ENCODE data around the gene CHRDL2.
"Not testable (repeated sequence)": the region's sequence is repeated elsewhere in the genome, so short reads cannot be mapped to it uniquely, and the experiment has no call there.

CHRDL2 gene

DNA sequence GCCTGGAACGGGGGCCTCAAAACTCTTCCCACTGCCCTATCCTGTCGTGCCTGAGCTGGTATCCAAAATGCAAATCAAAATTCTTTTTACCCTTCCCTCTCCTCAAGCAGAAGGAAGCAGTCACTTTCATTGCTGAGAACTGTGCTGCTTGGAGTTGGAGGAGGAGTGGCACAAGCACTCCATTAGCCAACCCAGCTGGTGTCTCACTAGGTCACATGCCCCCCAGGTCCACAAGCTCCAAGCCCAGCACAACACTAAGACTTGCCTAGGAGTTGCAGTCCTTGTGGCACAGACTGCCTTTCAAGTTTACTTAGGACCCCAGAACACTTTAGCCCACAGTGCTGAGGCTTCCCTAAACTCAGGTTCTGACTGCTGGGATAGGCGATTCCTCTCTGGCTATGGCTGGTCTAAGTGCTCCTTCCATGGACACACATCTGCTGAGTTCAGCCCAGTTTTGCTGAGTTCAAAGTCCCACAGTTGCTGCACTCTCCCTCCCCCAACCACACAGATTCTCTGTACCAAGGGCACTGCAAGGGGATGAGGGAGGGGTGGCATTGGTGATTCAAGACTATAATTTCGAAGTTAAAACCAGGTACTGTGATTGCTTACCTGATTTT, 68.6 kb downstream of the CHRDL2 start:
- POLR2A ChIA-PET, result no interaction called here

DNA sequence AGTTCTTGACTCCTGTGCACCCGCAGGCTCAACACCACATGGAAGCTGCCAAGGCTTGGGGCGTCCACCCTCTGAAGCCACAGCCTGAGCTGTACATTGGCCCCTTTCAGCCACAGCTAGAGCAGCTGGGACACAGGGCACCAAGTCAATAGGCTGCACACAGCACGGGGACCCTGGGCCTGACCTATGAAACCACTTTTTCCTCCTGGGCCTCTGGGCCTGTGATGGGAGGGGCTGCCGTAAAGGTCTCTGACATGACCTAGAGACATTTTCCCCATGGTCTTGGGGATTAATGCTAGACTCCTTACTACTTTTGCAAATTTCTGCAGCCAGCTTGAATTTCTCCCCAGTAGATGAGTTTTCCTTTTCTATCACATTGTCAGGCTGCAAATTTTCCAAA, 72.1 kb downstream of the CHRDL2 start:
- CTCF ChIA-PET; POLR2A ChIA-PET; DNase-seq (ENCODE audit: extremely low spot score): not testable (repeated sequence)

More for the DNA sequence above, 68.6 kb downstream of the CHRDL2 start:
- DNase-seq (ENCODE audit: extremely low spot score), result no peak
- CTCF ChIA-PET, result no interaction called here
- TF ChIP-seq L3MBTL2 (conservative IDR thresholded peaks at IDR 0.05) (no peak), FOXK2 (IDR thresholded peaks at IDR 0.05) (no peak), FOXA1 (IDR thresholded peaks at IDR 0.05) (no peak), NFRKB (IDR thresholded peaks at IDR 0.05) (no peak), FOXM1 (IDR thresholded peaks at IDR 0.05; ENCODE audit: borderline replicate concordance) (no peak), ELF4 (IDR thresholded peaks at IDR 0.05) (no peak), ZNF384 (IDR thresholded peaks at IDR 0.05) (no peak), CTBP1 (IDR thresholded peaks at IDR 0.05; ENCODE audit: borderline replicate concordance) (no peak), SP1 (IDR thresholded peaks at IDR 0.05) (no peak), SUZ12 (IDR thresholded peaks at IDR 0.05) (no peak), ARNT (IDR thresholded peaks at IDR 0.05) (no peak), TARDBP (IDR thresholded peaks at IDR 0.05) (no peak), BHLHE40 (IDR thresholded peaks at IDR 0.05; ENCODE audit: borderline replicate concordance) (no peak)

DNA sequence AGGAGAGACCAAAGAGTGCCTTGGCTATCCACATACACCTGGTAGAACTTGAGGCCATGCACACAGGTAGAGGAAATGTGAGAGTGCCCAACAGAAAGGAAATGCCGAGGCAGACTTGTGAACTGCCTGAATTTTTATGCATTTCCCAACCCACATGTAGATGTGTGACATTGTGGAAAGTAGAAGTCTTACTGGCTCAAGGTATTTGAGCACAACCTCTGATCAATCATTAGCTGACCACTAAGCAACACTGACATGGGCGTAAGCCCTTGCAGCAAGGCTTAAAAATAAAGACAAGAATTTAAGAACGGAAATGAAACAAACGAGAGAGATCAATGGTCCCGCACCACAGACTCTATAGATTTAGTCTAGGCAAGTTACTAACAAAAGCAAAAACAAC, 76.2 kb downstream of the CHRDL2 start:
- POLR2A ChIA-PET, result no interaction called here
- TF ChIP-seq ARNT (IDR thresholded peaks at IDR 0.05) (no peak), NFRKB (IDR thresholded peaks at IDR 0.05) (no peak), LEF1 (IDR thresholded peaks at IDR 0.05; ENCODE audit: borderline replicate concordance) (no peak), SP1 (IDR thresholded peaks at IDR 0.05) (no peak), FOXA1 (IDR thresholded peaks at IDR 0.05) (no peak), L3MBTL2 (conservative IDR thresholded peaks at IDR 0.05) (no peak), CTBP1 (IDR thresholded peaks at IDR 0.05; ENCODE audit: borderline replicate concordance) (no peak), FOXK2 (IDR thresholded peaks at IDR 0.05) (no peak), HDGF (IDR thresholded peaks at IDR 0.05; ENCODE audit: borderline replicate concordance) (no peak), ELF4 (IDR thresholded peaks at IDR 0.05) (no peak), FOXM1 (IDR thresholded peaks at IDR 0.05; ENCODE audit: borderline replicate concordance) (no peak), TARDBP (IDR thresholded peaks at IDR 0.05) (no peak), BHLHE40 (IDR thresholded peaks at IDR 0.05; ENCODE audit: borderline replicate concordance) (no peak), SUZ12 (IDR thresholded peaks at IDR 0.05) (no peak), ZNF384 (IDR thresholded peaks at IDR 0.05) (no peak)
- TF ChIP-seq, protein P1, sequence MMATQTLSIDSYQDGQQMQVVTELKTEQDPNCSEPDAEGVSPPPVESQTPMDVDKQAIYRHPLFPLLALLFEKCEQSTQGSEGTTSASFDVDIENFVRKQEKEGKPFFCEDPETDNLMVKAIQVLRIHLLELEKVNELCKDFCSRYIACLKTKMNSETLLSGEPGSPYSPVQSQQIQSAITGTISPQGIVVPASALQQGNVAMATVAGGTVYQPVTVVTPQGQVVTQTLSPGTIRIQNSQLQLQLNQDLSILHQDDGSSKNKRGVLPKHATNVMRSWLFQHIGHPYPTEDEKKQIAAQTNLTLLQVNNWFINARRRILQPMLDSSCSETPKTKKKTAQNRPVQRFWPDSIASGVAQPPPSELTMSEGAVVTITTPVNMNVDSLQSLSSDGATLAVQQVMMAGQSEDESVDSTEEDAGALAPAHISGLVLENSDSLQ (IDR thresholded peaks at IDR 0.05), result no peak
- no peak for DNase-seq (ENCODE audit: extremely low spot score)
- CTCF ChIA-PET, result no interaction called here

DNA sequence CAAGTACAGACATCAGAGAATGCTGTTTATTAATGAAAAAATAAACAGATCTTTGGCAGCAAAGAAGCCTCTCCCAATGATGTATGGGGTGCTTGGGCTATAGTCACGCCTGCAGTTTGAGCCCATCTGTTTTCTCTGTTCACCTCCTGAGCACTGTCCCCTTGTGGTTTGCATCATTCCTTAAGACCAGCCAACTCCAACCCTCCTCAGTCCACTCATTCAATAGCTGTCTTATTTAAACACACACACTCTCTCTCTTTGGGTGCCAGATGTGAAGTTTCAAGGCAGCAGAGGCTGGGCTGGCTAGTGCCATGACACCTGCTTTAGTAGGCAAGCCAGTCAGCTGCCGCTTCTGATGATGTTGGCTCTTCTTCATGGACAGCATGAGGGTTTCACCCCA, 80.7 kb downstream of the CHRDL2 start:
- DNase-seq (ENCODE audit: extremely low spot score), result no peak
- ChIA-PET POLR2A (no interaction called here), CTCF (no interaction called here)
- no peak for TF ChIP-seq ARNT (IDR thresholded peaks at IDR 0.05)

DNA sequence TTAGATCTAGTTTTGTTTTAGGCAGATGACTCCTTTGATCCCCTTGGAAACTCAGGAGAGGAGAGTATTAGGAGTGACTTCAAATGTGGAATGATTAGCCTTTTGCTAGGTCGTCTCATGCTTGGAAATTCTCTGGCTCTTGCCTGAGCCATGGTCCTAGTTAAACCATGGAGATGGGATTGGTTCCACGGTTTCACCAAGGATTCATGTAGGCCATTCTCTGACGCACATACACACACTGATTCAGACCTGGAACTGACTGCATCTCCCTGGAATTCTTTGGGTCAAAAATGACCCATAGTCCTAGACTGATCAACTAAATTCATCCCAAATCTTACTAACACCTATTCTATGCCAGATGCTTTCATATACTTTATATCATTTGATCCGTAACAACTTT, 82.3 kb downstream of the CHRDL2 start:
- DNase-seq (ENCODE audit: extremely low spot score), result no peak
- ChIA-PET POLR2A (no interaction called here), CTCF (no interaction called here)
- no peak for TF ChIP-seq L3MBTL2 (conservative IDR thresholded peaks at IDR 0.05)
- TF ChIP-seq NFRKB (IDR thresholded peaks at IDR 0.05), result no peak
- no peak for TF ChIP-seq LEF1 (IDR thresholded peaks at IDR 0.05; ENCODE audit: borderline replicate concordance)
- TF ChIP-seq ARNT (IDR thresholded peaks at IDR 0.05), result no peak
- TF ChIP-seq HDGF (IDR thresholded peaks at IDR 0.05; ENCODE audit: borderline replicate concordance), result no peak
- TF ChIP-seq TARDBP (IDR thresholded peaks at IDR 0.05), result no peak
- no peak for TF ChIP-seq BHLHE40 (IDR thresholded peaks at IDR 0.05; ENCODE audit: borderline replicate concordance)
- no peak for TF ChIP-seq FOXK2 (IDR thresholded peaks at IDR 0.05)
- no peak for TF ChIP-seq FOXA1 (IDR thresholded peaks at IDR 0.05)
- TF ChIP-seq SP1 (IDR thresholded peaks at IDR 0.05), result no peak
- TF ChIP-seq FOXM1 (IDR thresholded peaks at IDR 0.05; ENCODE audit: borderline replicate concordance), result no peak
- no peak for TF ChIP-seq ZNF384 (IDR thresholded peaks at IDR 0.05)
- TF ChIP-seq SUZ12 (IDR thresholded peaks at IDR 0.05), result no peak
- TF ChIP-seq ELF4 (IDR thresholded peaks at IDR 0.05), result no peak
- TF ChIP-seq CTBP1 (IDR thresholded peaks at IDR 0.05; ENCODE audit: borderline replicate concordance), result no peak
- TF ChIP-seq, protein P1 (IDR thresholded peaks at IDR 0.05), result no peak

DNA sequence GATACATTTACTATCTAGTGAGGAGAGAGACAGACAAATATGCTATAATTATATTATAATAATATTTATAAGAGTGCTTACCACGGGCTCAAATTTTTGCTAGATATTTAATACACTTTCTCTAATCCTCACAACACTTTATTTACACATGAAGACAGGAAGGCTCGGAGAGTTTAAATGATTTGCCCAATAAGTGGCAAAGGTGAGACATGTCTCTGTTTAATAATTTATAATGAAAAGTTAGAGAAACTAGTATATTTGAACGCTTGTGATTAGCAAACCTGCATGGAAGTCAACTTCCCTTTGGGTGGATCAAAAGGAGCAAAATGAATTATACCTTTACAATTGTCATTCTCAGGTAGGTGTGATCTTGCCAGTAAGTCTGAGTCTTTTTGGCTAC, 83.4 kb downstream of the CHRDL2 start:
- POLR2A ChIA-PET, result no interaction called here

More for the DNA sequence above, 83.4 kb downstream of the CHRDL2 start:
- DNase-seq (ENCODE audit: extremely low spot score), result no peak
- CTCF ChIA-PET, result no interaction called here
- no peak for TF ChIP-seq SP1 (IDR thresholded peaks at IDR 0.05)
- no peak for TF ChIP-seq FOXK2 (IDR thresholded peaks at IDR 0.05)
- no peak for TF ChIP-seq CTBP1 (IDR thresholded peaks at IDR 0.05; ENCODE audit: borderline replicate concordance)
- TF ChIP-seq BHLHE40 (IDR thresholded peaks at IDR 0.05; ENCODE audit: borderline replicate concordance), result no peak
- TF ChIP-seq, protein P1 (IDR thresholded peaks at IDR 0.05), result no peak
- TF ChIP-seq ELF4 (IDR thresholded peaks at IDR 0.05), result no peak
- no peak for TF ChIP-seq HDGF (IDR thresholded peaks at IDR 0.05; ENCODE audit: borderline replicate concordance)
- no peak for TF ChIP-seq ARNT (IDR thresholded peaks at IDR 0.05)
- no peak for TF ChIP-seq L3MBTL2 (conservative IDR thresholded peaks at IDR 0.05)
- no peak for TF ChIP-seq LEF1 (IDR thresholded peaks at IDR 0.05; ENCODE audit: borderline replicate concordance)
- no peak for TF ChIP-seq FOXM1 (IDR thresholded peaks at IDR 0.05; ENCODE audit: borderline replicate concordance)
- no peak for TF ChIP-seq SUZ12 (IDR thresholded peaks at IDR 0.05)
- no peak for TF ChIP-seq TARDBP (IDR thresholded peaks at IDR 0.05)
- TF ChIP-seq ZNF384 (IDR thresholded peaks at IDR 0.05), result no peak
- no peak for TF ChIP-seq NFRKB (IDR thresholded peaks at IDR 0.05)
- TF ChIP-seq FOXA1 (IDR thresholded peaks at IDR 0.05), result no peak
